HL-60 (cell line): ENCODE measurements around the gene ARSG.

ENCODE experiments used
- GABPA ChIP-seq: IDR thresholded peaks from 2 replicates; pipeline ENCODE4 v1.6.1; 2012; ENCODE audit warnings: low read depth
- POLR2AphosphoS5 ChIP-seq: IDR thresholded peaks from 2 replicates; pipeline ENCODE4 v1.6.1; 2012; ENCODE audit warnings: low read depth
- REST ChIP-seq: IDR thresholded peaks from 2 replicates; pipeline ENCODE4 v1.6.1; 2012; ENCODE audit warnings: low read depth; ENCODE audit not compliant: insufficient replicate concordance
- SPI1 ChIP-seq: IDR thresholded peaks from 2 replicates; pipeline ENCODE4 v1.6.1; 2012; ENCODE audit warnings: low read depth, mild to moderate bottlenecking, borderline replicate concordance
- TF ChIP-seq, protein P1 (sequence below): IDR thresholded peaks from one replicate; pipeline ENCODE4 v1.5.1; 2011; ENCODE audit warnings: low read length, control low read depth, inconsistent platforms; ENCODE audit not compliant: insufficient read depth

- TF ChIP-seq POLR2AphosphoS5 (no peak), GABPA (no peak), REST (no peak), SPI1 (no peak)
- TF ChIP-seq, protein P1, sequence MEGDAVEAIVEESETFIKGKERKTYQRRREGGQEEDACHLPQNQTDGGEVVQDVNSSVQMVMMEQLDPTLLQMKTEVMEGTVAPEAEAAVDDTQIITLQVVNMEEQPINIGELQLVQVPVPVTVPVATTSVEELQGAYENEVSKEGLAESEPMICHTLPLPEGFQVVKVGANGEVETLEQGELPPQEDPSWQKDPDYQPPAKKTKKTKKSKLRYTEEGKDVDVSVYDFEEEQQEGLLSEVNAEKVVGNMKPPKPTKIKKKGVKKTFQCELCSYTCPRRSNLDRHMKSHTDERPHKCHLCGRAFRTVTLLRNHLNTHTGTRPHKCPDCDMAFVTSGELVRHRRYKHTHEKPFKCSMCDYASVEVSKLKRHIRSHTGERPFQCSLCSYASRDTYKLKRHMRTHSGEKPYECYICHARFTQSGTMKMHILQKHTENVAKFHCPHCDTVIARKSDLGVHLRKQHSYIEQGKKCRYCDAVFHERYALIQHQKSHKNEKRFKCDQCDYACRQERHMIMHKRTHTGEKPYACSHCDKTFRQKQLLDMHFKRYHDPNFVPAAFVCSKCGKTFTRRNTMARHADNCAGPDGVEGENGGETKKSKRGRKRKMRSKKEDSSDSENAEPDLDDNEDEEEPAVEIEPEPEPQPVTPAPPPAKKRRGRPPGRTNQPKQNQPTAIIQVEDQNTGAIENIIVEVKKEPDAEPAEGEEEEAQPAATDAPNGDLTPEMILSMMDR = no peak
These were observed 10.8 kb downstream of the ARSG start for GRCh38 chr17:68302066-68302564.
